Hepatocyte (in vitro differentiated cells): Measurements from ENCODE around the gene KHNYN. TPM values are rescaled to one million over a fixed set of nuclear protein-coding genes. Genes with fewer than 3 reads are reported as not detected.
A peak's percentile ranks its signal among the peaks of the same experiment; 100 is the strongest.
"Not testable (repeated sequence)": the region's sequence is repeated elsewhere in the genome, so short reads cannot be mapped to it uniquely, and the experiment has no call there.

Experiments
- DNase-seq: peaks from one replicate; pipeline ENCODE4 v3.0.0-alpha.2; 2016; ENCODE audit warnings: low spot score
- H2AFZ ChIP-seq: fragments of 200-600 bp; sonication (generic); 2 replicates; pipeline ENCODE4 v1.6.0; 2016; ENCODE audit warnings: antibody characterized with exemption, mild to moderate bottlenecking
- H3K27ac ChIP-seq: fragments of 200-600 bp; sonication (generic); 2 replicates; pipeline ENCODE4 v1.5.1; 2016; ENCODE audit warnings: mild to moderate bottlenecking
- H3K27me3 ChIP-seq: fragments of 200-600 bp; sonication (generic); 2 replicates; pipeline ENCODE4 v1.6.1; 2016
- H3K36me3 ChIP-seq: fragments of 200-600 bp; sonication (generic); replicated peaks from 2 replicates; pipeline ENCODE4 v1.5.1; 2016; ENCODE audit warnings: low read depth; ENCODE audit not compliant: insufficient read depth
- H3K4me1 ChIP-seq: fragments of 200-600 bp; sonication (generic); 2 replicates; pipeline ENCODE4 v1.5.1; 2016; ENCODE audit warnings: mild to moderate bottlenecking, moderate library complexity; ENCODE audit not compliant: insufficient read depth
- H3K4me2 ChIP-seq: fragments of 200-600 bp; sonication (generic); 2 replicates; pipeline ENCODE4 v1.6.0; 2016
- H3K4me3 ChIP-seq: fragments of 200-600 bp; sonication (generic); 2 replicates; pipeline ENCODE4 v1.5.1; 2016; ENCODE audit warnings: mild to moderate bottlenecking
- H3K79me2 ChIP-seq: fragments of 200-600 bp; sonication (generic); 2 replicates; pipeline ENCODE4 v1.6.0; 2017; ENCODE audit warnings: mild to moderate bottlenecking
- H3K9me2 ChIP-seq: fragments of 200-600 bp; sonication (generic); replicated peaks from 2 replicates; pipeline ENCODE4 v1.6.0; 2017; ENCODE audit warnings: mild to moderate bottlenecking; ENCODE audit not compliant: insufficient read depth
- H3K9me3 ChIP-seq: fragments of 200-600 bp; sonication (generic); 2 replicates; pipeline ENCODE4 v1.5.1; 2016; ENCODE audit warnings: low read depth, mild to moderate bottlenecking
- H4K20me1 ChIP-seq: fragments of 200-600 bp; sonication (generic); 2 replicates; pipeline ENCODE4 v1.6.0; 2016; ENCODE audit warnings: mild to moderate bottlenecking; ENCODE audit not compliant: insufficient read depth, poor library complexity, severe bottlenecking
- EZH2 ChIP-seq: fragments of 200-600 bp; sonication (generic); IDR thresholded peaks from 2 replicates; pipeline ENCODE4 v1.6.1; 2016; ENCODE audit warnings: antibody characterized with exemption, mild to moderate bottlenecking, borderline replicate concordance
- EZH2phosphoT487 ChIP-seq: fragments of 200-600 bp; sonication (generic); IDR thresholded peaks from one replicate; pipeline ENCODE4 v1.6.1; 2018; ENCODE audit warnings: antibody characterized with exemption, mild to moderate bottlenecking, low read depth, moderate library complexity; ENCODE audit not compliant: unreplicated experiment, severe bottlenecking
- WGBS: methylation state at CpG from one replicate; pipeline ENCODE4 v1.1.6; 2016; ENCODE audit warnings: low lambda C conversion rate; ENCODE audit errors: missing lambda C conversion rate; 5-methylcytosine and 5-hydroxymethylcytosine counted together
- polyA plus RNA-seq: library from polyadenylated mRNA; unstranded; fragments of >200 nt; fragmentation: Nextera tagmentation; extraction: Ambion mirVana; gene quantifications from 2 replicates; pipeline ENCODE4 v1.2.1, GENCODE V29; 2016
- total RNA-seq: library from RNA; depleted of rRNA; stranded (reverse); fragments of >200 nt; gene quantifications from 2 replicates; pipeline ENCODE4 v1.2.3, GENCODE V29; 2014
- TF ChIP-seq, protein P1 (sequence below): fragments of 200-600 bp; sonication (generic); IDR thresholded peaks from 2 replicates; pipeline ENCODE4 v1.5.1; 2016; ENCODE audit warnings: antibody characterized with exemption, mild to moderate bottlenecking; ENCODE audit not compliant: poor library complexity

KHNYN gene
- total and polyA plus RNA-seq, 2 experiments from 2014 or later: 36.4 to 90.5 TPM

- H2AFZ ChIP-seq: no peak overlapping the region
- H3K4me1 ChIP-seq: peaks cover 13% of the 10 kb centered on the region
- H3K27ac ChIP-seq: no peak overlapping the region
- H3K79me2 ChIP-seq: no peaks in the 10 kb centered on the region
- no peaks in the 10 kb centered on the region for H3K9me2 ChIP-seq
- 91% methylated on average over 4 of the region's 4 CpGs for WGBS
- DNase-seq: no peak
- no peak for TF ChIP-seq EZH2phosphoT487
- TF ChIP-seq, protein P1, sequence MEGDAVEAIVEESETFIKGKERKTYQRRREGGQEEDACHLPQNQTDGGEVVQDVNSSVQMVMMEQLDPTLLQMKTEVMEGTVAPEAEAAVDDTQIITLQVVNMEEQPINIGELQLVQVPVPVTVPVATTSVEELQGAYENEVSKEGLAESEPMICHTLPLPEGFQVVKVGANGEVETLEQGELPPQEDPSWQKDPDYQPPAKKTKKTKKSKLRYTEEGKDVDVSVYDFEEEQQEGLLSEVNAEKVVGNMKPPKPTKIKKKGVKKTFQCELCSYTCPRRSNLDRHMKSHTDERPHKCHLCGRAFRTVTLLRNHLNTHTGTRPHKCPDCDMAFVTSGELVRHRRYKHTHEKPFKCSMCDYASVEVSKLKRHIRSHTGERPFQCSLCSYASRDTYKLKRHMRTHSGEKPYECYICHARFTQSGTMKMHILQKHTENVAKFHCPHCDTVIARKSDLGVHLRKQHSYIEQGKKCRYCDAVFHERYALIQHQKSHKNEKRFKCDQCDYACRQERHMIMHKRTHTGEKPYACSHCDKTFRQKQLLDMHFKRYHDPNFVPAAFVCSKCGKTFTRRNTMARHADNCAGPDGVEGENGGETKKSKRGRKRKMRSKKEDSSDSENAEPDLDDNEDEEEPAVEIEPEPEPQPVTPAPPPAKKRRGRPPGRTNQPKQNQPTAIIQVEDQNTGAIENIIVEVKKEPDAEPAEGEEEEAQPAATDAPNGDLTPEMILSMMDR: no peak
- TF ChIP-seq EZH2: no peak
- no peaks in the 10 kb centered on the region for H3K27me3 ChIP-seq
- no peak overlapping the region for H3K4me3 ChIP-seq
- H3K36me3 ChIP-seq: no peaks in the 10 kb centered on the region
- H3K4me2 ChIP-seq: no peak overlapping the region
- H4K20me1 ChIP-seq: no peaks in the 10 kb centered on the region
- H3K9me3 ChIP-seq: no peaks in the 10 kb centered on the region
These were observed 45.6 kb upstream of the KHNYN start for GRCh38 chr14:24384169-24384568.

- no peak for DNase-seq
- Histone ChIP-seq H3K27me3 (no peaks in the 10 kb centered on the region), H3K9me2 (no peaks in the 10 kb centered on the region), H3K4me1 (peaks cover 13% of the 10 kb centered on the region), H3K27ac (no peak overlapping the region), H2AFZ (no peak overlapping the region), H3K36me3 (no peaks in the 10 kb centered on the region), H3K79me2 (no peaks in the 10 kb centered on the region), H3K4me2 (no peak overlapping the region), H3K4me3 (no peak overlapping the region), H3K9me3 (no peaks in the 10 kb centered on the region), H4K20me1 (no peaks in the 10 kb centered on the region)
- TF ChIP-seq EZH2: no peak
- TF ChIP-seq, protein P1: no peak
- TF ChIP-seq EZH2phosphoT487: no peak
- WGBS: 80% methylated on average over 4 of the region's 4 CpGs
These were observed 44.2 kb upstream of the KHNYN start for GRCh38 chr14:24385524-24385923.

DNA sequence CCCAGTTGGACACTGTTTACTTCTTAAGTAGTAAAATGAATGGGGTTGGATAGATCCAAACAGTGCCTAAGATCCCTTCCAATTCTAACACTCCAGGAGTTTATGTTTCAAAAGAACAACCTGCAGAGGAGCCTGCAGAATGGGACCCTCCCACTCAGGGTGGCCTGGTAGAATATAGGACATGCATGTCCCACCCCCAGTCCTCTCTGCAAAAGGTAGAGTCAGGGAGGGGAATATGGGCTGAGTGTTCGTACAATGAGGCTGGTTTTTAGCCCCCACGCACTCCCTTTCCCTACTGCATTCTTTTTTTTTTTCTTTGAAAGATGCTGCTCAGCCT, 42.8 kb upstream of the KHNYN start:
- Histone ChIP-seq H3K27me3 (no peaks in the 10 kb centered on the region), H3K4me3 (no peak overlapping the region), H4K20me1 (no peaks in the 10 kb centered on the region), H3K9me2 (no peaks in the 10 kb centered on the region), H3K27ac (peak overlapping the region; percentile 29), H3K9me3 (no peaks in the 10 kb centered on the region), H3K4me1 (peaks cover 14% of the 10 kb centered on the region), H2AFZ (no peak overlapping the region), H3K36me3 (no peaks in the 10 kb centered on the region), H3K4me2 (peak overlapping the region; percentile 42), H3K79me2 (no peaks in the 10 kb centered on the region)
- WGBS: 92% methylated on average over 2 of the region's 2 CpGs
- DNase-seq: no peak
- TF ChIP-seq EZH2phosphoT487 (no peak), EZH2 (no peak)
- TF ChIP-seq, protein P1: no peak

DNA sequence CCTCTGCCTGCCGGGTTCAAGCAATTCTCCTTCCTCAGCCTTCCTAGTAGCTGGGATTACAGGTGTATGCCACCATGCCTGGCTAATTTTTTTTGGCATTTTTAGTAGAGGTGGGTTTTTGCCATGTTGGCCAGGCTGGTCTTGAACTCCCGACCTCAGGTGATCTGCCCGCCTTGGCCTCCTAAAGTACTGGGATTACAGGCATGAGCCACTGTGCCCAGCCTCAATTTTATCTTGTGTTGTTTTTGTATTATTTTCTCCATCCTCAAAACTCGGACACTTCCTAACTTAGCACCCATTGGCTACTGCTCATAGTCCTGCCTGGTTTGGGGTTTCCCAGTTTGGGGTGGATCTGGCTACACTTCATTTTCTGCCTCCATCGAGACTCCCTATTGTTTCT, 42.2 kb upstream of the KHNYN start:
- H3K79me2 ChIP-seq, DNase-seq, H3K36me3 ChIP-seq, H3K27me3 ChIP-seq, H3K9me2 ChIP-seq, H4K20me1 ChIP-seq, H2AFZ ChIP-seq, H3K9me3 ChIP-seq, H3K4me2 ChIP-seq, H3K4me3 ChIP-seq: not testable (repeated sequence)
- Histone ChIP-seq H3K27ac (peak overlapping the region; percentile 82), H3K4me1 (peaks cover 20% of the 10 kb centered on the region)
- WGBS: 92% methylated on average over 5 of the region's 5 CpGs
